ENCODE measurements around the gene LTA4H.

- no peak for TF ChIP-seq PATZ1 (CRISPR knock-in tag; IDR thresholded peaks at IDR 0.05; ENCODE audit: borderline replicate concordance)
- no peak for TF ChIP-seq ARNTL (CRISPR knock-in tag; IDR thresholded peaks at IDR 0.05; ENCODE audit: borderline replicate concordance, low read depth)
- TF ChIP-seq CREB5 (CRISPR knock-in tag; IDR thresholded peaks at IDR 0.05; ENCODE audit: low read depth): no peak
- no peak for TF ChIP-seq OSR1 (CRISPR knock-in tag; IDR thresholded peaks at IDR 0.05)
- no peak for TF ChIP-seq RARB (CRISPR knock-in tag; IDR thresholded peaks at IDR 0.05)
- TF ChIP-seq GLIS3 (CRISPR knock-in tag; IDR thresholded peaks at IDR 0.05): no peak
- no peak for TF ChIP-seq ZNF565 (CRISPR knock-in tag; conservative IDR thresholded peaks at IDR 0.05; ENCODE audit: low read depth)
- no peak for TF ChIP-seq BACH2 (CRISPR knock-in tag; IDR thresholded peaks at IDR 0.05; ENCODE audit: borderline replicate concordance)
- TF ChIP-seq ESRRG (CRISPR knock-in tag; IDR thresholded peaks at IDR 0.05): no peak
- no peak for TF ChIP-seq ZNF70 (CRISPR knock-in tag; IDR thresholded peaks at IDR 0.05)
- no peak for TF ChIP-seq SNAI2 (CRISPR knock-in tag; IDR thresholded peaks at IDR 0.05)
- TF ChIP-seq ZC3H10 (CRISPR knock-in tag; IDR thresholded peaks at IDR 0.05): no peak
These were observed 73.2 kb downstream of the LTA4H start for GRCh38 chr12:95962222-95962621.
